Endothelial cell of umbilical vein (primary cell): Measurements from ENCODE around the gene ZNF768. TPM values are rescaled to one million over a fixed set of nuclear protein-coding genes. Genes with fewer than 3 reads are reported as not detected.

Experiments
- BruUV-seq: library from RNA; stranded (reverse); fragments of 400-500 nt; replicated peaks from 2 replicates; lab custom pipeline; 2021; lab: Mats Ljungman, UMichigan
- CTCF ChIA-PET: fragments of 300-600, 350-600 bp; sonication (Branson Sonifier 250); formaldehyde crosslinking; loops from one replicate; lab custom pipeline; 2021; ENCODE audit warnings: antibody characterized with exemption, inconsistent platforms; lab: Charles Lee
- POLR2A ChIA-PET: fragments of 300-600, 350-600 bp; sonication (Branson Sonifier 250); formaldehyde crosslinking; loops from one replicate; lab custom pipeline; 2021; ENCODE audit warnings: antibody characterized with exemption, inconsistent platforms; lab: Charles Lee
- DNase-seq: peaks from one replicate; pipeline ENCODE4 v3.0.0-alpha.2; 2011; ENCODE audit warnings: low read depth, low spot score
- FAIRE-seq: peaks from 2 replicates; lab custom pipeline; 2011; peaks lifted over from hg19 to GRCh38; lab: Jason Lieb, UNC
- H2AFZ ChIP-seq: 2 replicates; pipeline ENCODE4 v1.6.0; 2012; ENCODE audit warnings: low read depth, low read length, control low read depth, inconsistent platforms
- H3K27ac ChIP-seq: 2 replicates; pipeline ENCODE4 v1.5.1; 2011; ENCODE audit warnings: low read depth, mild to moderate bottlenecking, control low read depth, low read length, moderate library complexity; ENCODE audit not compliant: insufficient read depth
- H3K27me3 ChIP-seq, 2 experiments: 2 replicates each; pipeline versions ENCODE4 v1.6.0 to v1.6.1; 2011; ENCODE audit warnings: low read length in 2 of 2, mixed read lengths in 1 of 2; ENCODE audit not compliant: control insufficient read depth in 2 of 2, insufficient read depth in 2 of 2
- H3K36me3 ChIP-seq, 2 experiments: 2 replicates in 1 of 2; 3 replicates in 1 of 2; pipeline ENCODE4 v1.5.1; 2011; ENCODE audit warnings: low read length in 2 of 2, mild to moderate bottlenecking in 1 of 2, moderate library complexity in 1 of 2; ENCODE audit not compliant: control insufficient read depth in 2 of 2, insufficient read depth in 2 of 2; ENCODE audit errors: extremely low read depth in 1 of 2
- H3K4me1 ChIP-seq: 3 replicates; pipeline ENCODE4 v1.5.1; 2011; ENCODE audit warnings: mild to moderate bottlenecking, low read length; ENCODE audit not compliant: control insufficient read depth, insufficient read depth; ENCODE audit errors: extremely low read depth
- H3K4me2 ChIP-seq: 2 replicates; pipeline ENCODE4 v1.6.1; 2011; ENCODE audit warnings: low read length, control low read depth, mixed read lengths; ENCODE audit not compliant: insufficient read depth
- H3K4me3 ChIP-seq, 3 experiments: fragments of 200-600 bp in 1 of 3; sonication (generic), shearing (Covaris generic) in 1 of 3; replicated peaks in 1 of 3; 2 replicates each; pipeline ENCODE4 v1.5.1; 2011 to 2016; ENCODE audit warnings: control low read depth in 3 of 3, low read length in 3 of 3, mild to moderate bottlenecking in 2 of 3, inconsistent platforms in 1 of 3, low read depth in 1 of 3, moderate library complexity in 1 of 3; ENCODE audit not compliant: insufficient read depth in 1 of 3
- H3K79me2 ChIP-seq: 2 replicates; pipeline ENCODE4 v1.6.0; 2012; ENCODE audit warnings: low read length, inconsistent platforms; ENCODE audit not compliant: control insufficient read depth, insufficient read depth
- H3K9ac ChIP-seq: replicated peaks from 2 replicates; pipeline ENCODE3; 2011; ENCODE audit warnings: low read length, control low read depth; ENCODE audit not compliant: insufficient read depth; ENCODE audit errors: extremely low read depth
- H3K9me1 ChIP-seq: replicated peaks from 3 replicates; pipeline ENCODE4 v1.6.0; 2011; ENCODE audit warnings: mild to moderate bottlenecking, low read length; ENCODE audit not compliant: control insufficient read depth, insufficient read depth; ENCODE audit errors: extremely low read depth
- H3K9me3 ChIP-seq: replicated peaks from 2 replicates; pipeline ENCODE4 v1.5.1; 2012; ENCODE audit warnings: low read length, inconsistent platforms; ENCODE audit not compliant: control insufficient read depth, insufficient read depth
- H4K20me1 ChIP-seq: replicated peaks from 2 replicates; pipeline ENCODE3; 2011; ENCODE audit warnings: mild to moderate bottlenecking, low read length; ENCODE audit not compliant: control insufficient read depth, insufficient read depth; ENCODE audit errors: extremely low read depth
- EZH2 ChIP-seq: IDR thresholded peaks from 2 replicates; pipeline ENCODE4 v1.6.1; 2012; ENCODE audit warnings: borderline replicate concordance, low read depth, mild to moderate bottlenecking, moderate library complexity, low read length, inconsistent platforms; ENCODE audit not compliant: severe bottlenecking
- FOS ChIP-seq: IDR thresholded peaks from 2 replicates; pipeline ENCODE4 v1.6.1; 2011; ENCODE audit warnings: mild to moderate bottlenecking, low read length, moderate library complexity, borderline replicate concordance; ENCODE audit not compliant: insufficient read depth
- GATA2 ChIP-seq: IDR thresholded peaks from 2 replicates; pipeline ENCODE4 v1.7.0; 2011; ENCODE audit warnings: low read depth, mild to moderate bottlenecking, moderate library complexity, mixed read lengths, low read length; ENCODE audit not compliant: insufficient read length, insufficient read depth
- JUN ChIP-seq: IDR thresholded peaks from 2 replicates; pipeline ENCODE4 v1.6.1; 2011; ENCODE audit warnings: borderline replicate concordance, low read depth; ENCODE audit not compliant: insufficient read length, insufficient read depth
- MYC ChIP-seq: IDR thresholded peaks from one replicate; pipeline ENCODE4 v1.6.1; 2011; ENCODE audit warnings: mild to moderate bottlenecking, low read depth, low read length
- POLR2A ChIP-seq: IDR thresholded peaks from 2 replicates; pipeline ENCODE4 v1.6.1; 2012; ENCODE audit warnings: low read depth, mild to moderate bottlenecking, control low read depth, low read length
- POLR2AphosphoS5 ChIP-seq: IDR thresholded peaks from 2 replicates; pipeline ENCODE4 v1.6.1; 2012; ENCODE audit warnings: low read depth, mild to moderate bottlenecking, control low read depth, low read length, moderate library complexity; ENCODE audit not compliant: insufficient read depth
- dilution Hi-C: fragments of 300-500 bp; cut with MboI; formaldehyde crosslinking; loops from one replicate; pipeline ENCODE4 v1.15.0; 2019; ENCODE audit warnings: low sequenced_read_pairs; ENCODE audit not compliant: extremely low pct_ligation_motif_present
- intact Hi-C: fragments of 100-400 bp; cut with micrococcal nuclease; formaldehyde crosslinking; loops from one replicate; pipeline ENCODE4 v1.10.0; 2022
- polyA plus RNA-seq, 4 experiments: library from polyadenylated mRNA; depleted of rRNA in 3 of 4; stranded (reverse) in 3 of 4; unstranded in 1 of 4; fragments of >200 nt; gene quantifications; 2 replicates each; pipeline versions ENCODE4 v1.2.1 to v1.2.3, GENCODE V29; 2011 to 2012; ENCODE audit warnings: missing spikeins in 1 of 4
- total RNA-seq: library from RNA; stranded (reverse); gene quantifications from 2 replicates; pipeline ENCODE4 v1.2.3, GENCODE V29; 2021
- TF ChIP-seq, protein P1 (sequence below): IDR thresholded peaks from 2 replicates; pipeline ENCODE4 v1.6.1; 2011; ENCODE audit not compliant: insufficient read depth, insufficient read length
- TF ChIP-seq, protein P2 (sequence below), 2 donors: IDR thresholded peaks; 1 replicate in 1 of 2; 2 replicates in 1 of 2; pipeline ENCODE4 v1.5.1; 2011; ENCODE audit warnings: low read length in 2 of 2, mild to moderate bottlenecking in 2 of 2, moderate library complexity in 2 of 2, control low read depth in 1 of 2, inconsistent platforms in 1 of 2, low read depth in 1 of 2; ENCODE audit not compliant: insufficient read depth in 1 of 2; ENCODE audit errors: extremely low read depth in 1 of 2

ZNF768 gene
- total and polyA plus RNA-seq, 2 donors (not counting 3 experiments of a cell fraction or from before 2014, with no cell fraction given), result 24.2 to 24.7 TPM

GRCh38 chr16:30494709-30495108, 31.7 kb downstream of the ZNF768 start:
- no peak overlapping the region for H3K4me3 ChIP-seq
- no peaks in the 10 kb centered on the region for H4K20me1 ChIP-seq
- H2AFZ ChIP-seq, result no peak overlapping the region
- no TSS peak for BruUV-seq
- H3K79me2 ChIP-seq, result no peaks in the 10 kb centered on the region
- H3K36me3 ChIP-seq, result no peaks in the 10 kb centered on the region
- H3K27me3 ChIP-seq, result no peaks in the 10 kb centered on the region
- no peaks in the 10 kb centered on the region for H3K9me1 ChIP-seq
- FAIRE-seq (no peak), DNase-seq (no peak)
- H3K27ac ChIP-seq, result no peak overlapping the region
- no peak overlapping the region for H3K9ac ChIP-seq
- dilution Hi-C loops (no loop called here), intact Hi-C loops (loop anchor here (5.0 kb wide), 1 partner anchor 47 kb away; the partner anchor contains the start of gene SEPHS2)
- CTCF ChIA-PET, result interaction anchor here (1.8 kb wide), 1 partner anchor 45 kb away, joined by 5 read pairs; no protein-coding TSS in a partner anchor
- H3K4me1 ChIP-seq, result peaks cover 9% of the 10 kb centered on the region
- TF ChIP-seq POLR2A, result no peak
- no peak for TF ChIP-seq JUN
- no peak for TF ChIP-seq GATA2
- no peak for TF ChIP-seq FOS
- no peak for TF ChIP-seq POLR2AphosphoS5
- TF ChIP-seq EZH2, result no peak
- TF ChIP-seq, protein P1, sequence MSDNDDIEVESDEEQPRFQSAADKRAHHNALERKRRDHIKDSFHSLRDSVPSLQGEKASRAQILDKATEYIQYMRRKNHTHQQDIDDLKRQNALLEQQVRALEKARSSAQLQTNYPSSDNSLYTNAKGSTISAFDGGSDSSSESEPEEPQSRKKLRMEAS, result no peak
- TF ChIP-seq MYC, result no peak
- TF ChIP-seq, protein P2, sequence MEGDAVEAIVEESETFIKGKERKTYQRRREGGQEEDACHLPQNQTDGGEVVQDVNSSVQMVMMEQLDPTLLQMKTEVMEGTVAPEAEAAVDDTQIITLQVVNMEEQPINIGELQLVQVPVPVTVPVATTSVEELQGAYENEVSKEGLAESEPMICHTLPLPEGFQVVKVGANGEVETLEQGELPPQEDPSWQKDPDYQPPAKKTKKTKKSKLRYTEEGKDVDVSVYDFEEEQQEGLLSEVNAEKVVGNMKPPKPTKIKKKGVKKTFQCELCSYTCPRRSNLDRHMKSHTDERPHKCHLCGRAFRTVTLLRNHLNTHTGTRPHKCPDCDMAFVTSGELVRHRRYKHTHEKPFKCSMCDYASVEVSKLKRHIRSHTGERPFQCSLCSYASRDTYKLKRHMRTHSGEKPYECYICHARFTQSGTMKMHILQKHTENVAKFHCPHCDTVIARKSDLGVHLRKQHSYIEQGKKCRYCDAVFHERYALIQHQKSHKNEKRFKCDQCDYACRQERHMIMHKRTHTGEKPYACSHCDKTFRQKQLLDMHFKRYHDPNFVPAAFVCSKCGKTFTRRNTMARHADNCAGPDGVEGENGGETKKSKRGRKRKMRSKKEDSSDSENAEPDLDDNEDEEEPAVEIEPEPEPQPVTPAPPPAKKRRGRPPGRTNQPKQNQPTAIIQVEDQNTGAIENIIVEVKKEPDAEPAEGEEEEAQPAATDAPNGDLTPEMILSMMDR (IDR thresholded peaks at IDR 0.05; ENCODE audit: extremely low read depth in 1 of 2, insufficient read depth in 1 of 2, low read depth in 1 of 2, low read length in 2 of 2), result no peak
- POLR2A ChIA-PET, result no interaction called here
- no peaks in the 10 kb centered on the region for H3K9me3 ChIP-seq
- H3K4me2 ChIP-seq, result no peak overlapping the region
